SU-DHL-6 (cell line): ENCODE results near the gene INVS.

ENCODE experiments used
- CTCF ChIP-seq: fragments of 200-600 bp; sonication (generic); IDR thresholded peaks from one replicate; pipeline ENCODE4 v1.5.1; 2017; ENCODE audit warnings: antibody characterized with exemption, mild to moderate bottlenecking, low read length, moderate library complexity; ENCODE audit not compliant: insufficient read depth, poor library complexity, severe bottlenecking
- EZH2phosphoT487 ChIP-seq: fragments of 200-600 bp; sonication (generic), shearing (Covaris generic); conservative IDR thresholded peaks from 2 replicates; pipeline ENCODE4 v1.6.1; 2018; ENCODE audit warnings: mild to moderate bottlenecking, antibody characterized with exemption, low read length, moderate library complexity, mixed read lengths

- TF ChIP-seq CTCF: no peak
- no peak for TF ChIP-seq EZH2phosphoT487
Measured at GRCh38 chr9:100170085-100170484, 71.0 kb downstream of the INVS start.
